GM12878 (cell line): ENCODE measurements around the gene TTYH3. TPM values are rescaled to one million over a fixed set of nuclear protein-coding genes. Genes with fewer than 3 reads are reported as not detected.

Source experiments
- ATAC-seq: fragments of 200-7000 bp; cut with Tn5 transposase; 3 replicates; pipeline ENCODE4 v1.9.1; 2020; ENCODE audit warnings: mild to moderate bottlenecking, moderate library complexity
- BruUV-seq: library from RNA; stranded (reverse); fragments of 400-500 nt; replicated peaks from 2 replicates; lab custom pipeline; 2021; lab: Mats Ljungman, UMichigan
- CTCF ChIA-PET: fragments of 300-600 bp; sonication (Branson Sonifier 250); formaldehyde crosslinking; extraction: SDS; loops from one replicate; lab custom pipeline; 2021; ENCODE audit warnings: inconsistent platforms; lab: Yijun Ruan, JAX
- POLR2A ChIA-PET: fragments of 350-600 bp; formaldehyde crosslinking; extraction: SDS; loops from one replicate; lab custom pipeline; 2021; ENCODE audit warnings: inconsistent platforms; lab: Charles Lee
- RAD21 ChIA-PET: fragments of 300-600 bp; sonication (Branson Sonifier 250); formaldehyde crosslinking; loops from one replicate; lab custom pipeline; 2023; ENCODE audit warnings: antibody characterized with exemption; ENCODE audit not compliant: unreplicated experiment; lab: Charles Lee
- SMC1A ChIA-PET: fragments of 300-600 bp; sonication (Branson Sonifier 250); formaldehyde crosslinking; loops from one replicate; lab custom pipeline; 2023; ENCODE audit not compliant: unreplicated experiment, uncharacterized antibody; lab: Charles Lee
- DNase-seq: peaks from one replicate; pipeline ENCODE4 v3.0.0-alpha.2; 2011; ENCODE audit warnings: low read depth, low spot score
- FAIRE-seq: peaks from 3 replicates; lab custom pipeline; 2011; peaks lifted over from hg19 to GRCh38; lab: Jason Lieb, UNC
- H2AFZ ChIP-seq: 2 replicates; pipeline ENCODE4 v1.6.0; 2011; ENCODE audit warnings: low read depth, low read length, control low read depth; ENCODE audit not compliant: control insufficient read depth
- H3K27ac ChIP-seq: 2 replicates; pipeline ENCODE4 v1.5.1; 2011; ENCODE audit warnings: control low read depth; ENCODE audit not compliant: control insufficient read depth, insufficient read depth
- H3K27me3 ChIP-seq, 2 experiments: replicated peaks in 1 of 2; 2 replicates each; pipeline versions ENCODE4 v1.6.0 to v1.6.1; 2011; ENCODE audit warnings: low read length in 1 of 2; ENCODE audit not compliant: control insufficient read depth in 2 of 2, insufficient read depth in 2 of 2
- H3K36me3 ChIP-seq, 2 experiments: 2 replicates each; pipeline ENCODE4 v1.5.1; 2011; ENCODE audit warnings: low read length in 1 of 2; ENCODE audit not compliant: control insufficient read depth in 2 of 2, insufficient read depth in 2 of 2
- H3K4me1 ChIP-seq: 2 replicates; pipeline ENCODE4 v1.6.1; 2011; ENCODE audit warnings: mild to moderate bottlenecking, low read length, moderate library complexity, mixed read lengths; ENCODE audit not compliant: control insufficient read depth, insufficient read depth
- H3K4me2 ChIP-seq: 2 replicates; pipeline ENCODE4 v1.6.0; 2011; ENCODE audit warnings: control low read depth; ENCODE audit not compliant: control insufficient read depth, insufficient read depth
- H3K4me3 ChIP-seq: fragments of 200-600 bp; sonication (generic); 2 replicates; pipeline ENCODE4 v1.5.1; 2016
- H3K79me2 ChIP-seq: 2 replicates; pipeline ENCODE4 v1.6.0; 2011; ENCODE audit warnings: low read length; ENCODE audit not compliant: control insufficient read depth, insufficient read depth
- H3K9ac ChIP-seq: 2 replicates; pipeline ENCODE4 v1.8.0; 2011; ENCODE audit warnings: low read length, control low read depth, mixed read lengths; ENCODE audit not compliant: control insufficient read depth, insufficient read depth
- H3K9me3 ChIP-seq: replicated peaks from 3 replicates; pipeline ENCODE4 v1.5.1; 2011; ENCODE audit warnings: mild to moderate bottlenecking, low read length; ENCODE audit not compliant: control insufficient read depth, insufficient read depth
- H4K20me1 ChIP-seq: 2 replicates; pipeline ENCODE4 v1.6.0; 2011; ENCODE audit not compliant: control insufficient read depth, insufficient read depth
- CHD1 ChIP-seq: IDR thresholded peaks from 2 replicates; pipeline ENCODE4 v1.6.1; 2012; ENCODE audit warnings: low read depth, low read length, improper control_type of control experiment
- CREB1 ChIP-seq: IDR thresholded peaks from 2 replicates; pipeline ENCODE4 v1.6.1; 2012; ENCODE audit warnings: low read depth, mild to moderate bottlenecking, inconsistent platforms
- CUX1 ChIP-seq: IDR thresholded peaks from 2 replicates; pipeline ENCODE4 v1.6.1; 2012; ENCODE audit warnings: improper control_type of control experiment, low read depth, low read length; ENCODE audit not compliant: insufficient replicate concordance
- EZH2 ChIP-seq: IDR thresholded peaks from 2 replicates; pipeline ENCODE4 v1.6.1; 2012; ENCODE audit warnings: low read depth, mild to moderate bottlenecking, control low read depth, inconsistent platforms, low read length, borderline replicate concordance; ENCODE audit not compliant: control insufficient read depth
- HDAC2 ChIP-seq: fragments of 200-600 bp; sonication (generic); IDR thresholded peaks from 2 replicates; pipeline ENCODE4 v1.6.1; 2017
- IRF3 ChIP-seq: fragments of 450-650 bp; IDR thresholded peaks from 2 replicates; pipeline ENCODE4 v1.6.1; 2014; ENCODE audit warnings: mild to moderate bottlenecking
- IRF4 ChIP-seq: IDR thresholded peaks from 2 replicates; pipeline ENCODE4 v1.6.1; 2011; ENCODE audit warnings: low read depth, low read length
- MTA2 ChIP-seq: fragments of 450-650 bp; IDR thresholded peaks from 2 replicates; pipeline ENCODE4 v1.6.1; 2016; ENCODE audit warnings: low read depth, mild to moderate bottlenecking, moderate library complexity
- POU2F2 ChIP-seq: IDR thresholded peaks from 3 replicates; pipeline ENCODE4 v1.6.1; 2011; ENCODE audit warnings: low read depth, mild to moderate bottlenecking, low read length, borderline replicate concordance
- SP1 ChIP-seq: IDR thresholded peaks from one replicate; pipeline ENCODE4 v1.6.1; 2011; ENCODE audit warnings: low read depth, low read length
- SRF ChIP-seq, 2 experiments: IDR thresholded peaks; 2 replicates each; pipeline ENCODE4 v1.6.1; 2011; ENCODE audit warnings: low read depth in 2 of 2, low read length in 2 of 2, mild to moderate bottlenecking in 1 of 2, moderate library complexity in 1 of 2
- STAT3 ChIP-seq: IDR thresholded peaks from 2 replicates; pipeline ENCODE4 v1.6.1; 2011; ENCODE audit warnings: low read depth, low read length, improper control_type of control experiment
- ZNF622 ChIP-seq: fragments of 450-650 bp; IDR thresholded peaks from 2 replicates; pipeline ENCODE4 v1.6.1; 2017; ENCODE audit warnings: mild to moderate bottlenecking, inconsistent platforms
- WGBS: methylation state at CpG from one replicate; pipeline ENCODE4 v1.1.6; 2016; ENCODE audit warnings: low lambda C conversion rate; ENCODE audit not compliant: insufficient replicate concordance, insufficient coverage; ENCODE audit errors: missing lambda C conversion rate; 5-methylcytosine and 5-hydroxymethylcytosine counted together
- in situ Hi-C: fragments of 300-500 bp; cut with MboI; formaldehyde crosslinking; loops from 9 replicates; pipeline ENCODE4 v1.14.3; 2018; ENCODE audit warnings: mixed read lengths
- intact Hi-C: fragments of 100-400 bp; cut with micrococcal nuclease; formaldehyde crosslinking; loops from one replicate; pipeline ENCODE4 v1.14.2; 2022; ENCODE audit not compliant: unreplicated experiment
- polyA plus RNA-seq, 11 experiments: library from polyadenylated mRNA; depleted of rRNA in 4 of 11; unstranded in 6 of 11; stranded (reverse) in 5 of 11; fragments of >200 nt; fragmentation: Nextera tagmentation in 4 of 11; fragmentation: Illumina TruSeq in 1 of 11; extraction: Ambion mirVana in 4 of 11; extraction: Trizol in 1 of 11; gene quantifications; 1 replicate in 1 of 11; 2 replicates in 10 of 11; pipeline versions ENCODE4 v1.2.1 to v1.2.3, GENCODE V29; 2011 to 2016; ENCODE audit warnings: inconsistent platforms in 2 of 11, missing spikeins in 2 of 11, low read depth in 1 of 11
- total RNA-seq, 4 experiments: library from RNA; depleted of rRNA in 3 of 4; stranded (reverse); fragments of >200 nt in 3 of 4; fragmentation: Illumina TruSeq in 1 of 4; extraction: Trizol in 1 of 4; gene quantifications; 2 replicates each; pipeline versions ENCODE4 v1.2.1 to v1.2.3, GENCODE V29; 2013 to 2021
- TF ChIP-seq, protein P1 (sequence below): IDR thresholded peaks from 2 replicates; pipeline ENCODE4 v1.6.1; 2011; ENCODE audit warnings: low read depth, low read length, improper control_type of control experiment, borderline replicate concordance

TTYH3 gene
- total and polyA plus RNA-seq, 10 of the 15 experiments (the other 5 are each of a cell fraction or from before 2014, with no cell fraction given): 0.79 to 71.4 (median 10.5) TPM

- Histone ChIP-seq H3K9ac (no peak overlapping the region), H3K9me3 (no peaks in the 10 kb centered on the region), H3K4me1 (peaks cover 50% of the 10 kb centered on the region), H2AFZ (no peak overlapping the region), H3K36me3 (peaks cover 0 to 2% of the 10 kb centered on the region in 2 experiments; a peak in 1 of 4 replicates), H3K4me2 (no peak overlapping the region), H3K27ac (no peak overlapping the region), H4K20me1 (no peaks in the 10 kb centered on the region), H3K27me3 (no peaks in the 10 kb centered on the region), H3K4me3 (no peak overlapping the region), H3K79me2 (no peaks in the 10 kb centered on the region)
- 93% methylated on average over 24 of the region's 25 CpGs for WGBS
- ChIA-PET RAD21 (interaction anchor here (1.1 to 4.8 kb wide), 13 partner anchors 12 to 260 kb away, joined by 3 to 89 read pairs (median 16); partner anchors contain the start of genes AMZ1 and TTYH3), CTCF (interaction anchor here (0.6 to 8.3 kb wide), 10 partner anchors 8 to 245 kb away, joined by 3 to 154 read pairs (median 15); no protein-coding TSS in a partner anchor), POLR2A (interaction anchor here (0.6 to 3.8 kb wide), 7 partner anchors 12 to 188 kb away, joined by 3 to 36 read pairs (median 11); partner anchors contain the start of gene TTYH3), SMC1A (interaction anchor here (0.6 to 11.6 kb wide), 8 partner anchors 24 to 140 kb away, joined by 3 to 113 read pairs (median 14); partner anchors contain the start of gene AMZ1)
- no peak for TF ChIP-seq IRF4
- no peak for TF ChIP-seq IRF3
- TF ChIP-seq CREB1: no peak
- TF ChIP-seq EZH2: no peak
- TF ChIP-seq SP1: no peak
- TF ChIP-seq MTA2: no peak
- no peak for TF ChIP-seq POU2F2
- TF ChIP-seq STAT3: no peak
- TF ChIP-seq SRF (IDR thresholded peaks at IDR 0.05; ENCODE audit: low read depth in 2 of 2, low read length in 2 of 2): no peak
- no peak for TF ChIP-seq HDAC2
- TF ChIP-seq, protein P1, sequence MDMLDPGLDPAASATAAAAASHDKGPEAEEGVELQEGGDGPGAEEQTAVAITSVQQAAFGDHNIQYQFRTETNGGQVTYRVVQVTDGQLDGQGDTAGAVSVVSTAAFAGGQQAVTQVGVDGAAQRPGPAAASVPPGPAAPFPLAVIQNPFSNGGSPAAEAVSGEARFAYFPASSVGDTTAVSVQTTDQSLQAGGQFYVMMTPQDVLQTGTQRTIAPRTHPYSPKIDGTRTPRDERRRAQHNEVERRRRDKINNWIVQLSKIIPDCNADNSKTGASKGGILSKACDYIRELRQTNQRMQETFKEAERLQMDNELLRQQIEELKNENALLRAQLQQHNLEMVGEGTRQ: no peak
- no peak for TF ChIP-seq ZNF622
- no peak for TF ChIP-seq CHD1
- no peak for TF ChIP-seq CUX1
- intact Hi-C loops (loop anchor here (5.0 kb wide), 1 partner anchor 130 kb away; the partner anchor contains the start of gene GNA12), in situ Hi-C loops (loop anchor here (5.0 kb wide), 1 partner anchor 45 kb away; no protein-coding TSS in a partner anchor)
- FAIRE-seq (no peak), DNase-seq (no peak), ATAC-seq (no peak)
- no TSS peak for BruUV-seq
Observed at GRCh38 chr7:2711895-2712675, 80.3 kb downstream of the TTYH3 start.
